Left lung (tissue), 10 donors: ENCODE results near the gene TRPC4. TPM values are rescaled to one million over a fixed set of nuclear protein-coding genes. Genes with fewer than 3 reads are reported as not detected.
A peak's percentile ranks its signal among the peaks of the same experiment; 100 is the strongest.

Experiments used
- ATAC-seq: fragments of 200-7000 bp; cut with Tn5 transposase; one replicate; pipeline ENCODE4 v1.9.1; 2020; ENCODE audit warnings: moderate library complexity
- DNase-seq, 4 donors: peaks; one replicate each; pipeline ENCODE4 v3.0.0-alpha.2; 2013 to 2020
- H3K27ac ChIP-seq, 2 donors: fragments of 200-600 bp; sonication (generic) in 1 of 2; one replicate each; pipeline versions ENCODE4 v1.5.0 to v1.8.0; 2020 to 2021
- H3K27me3 ChIP-seq, 2 donors: fragments of 200-600 bp; sonication (generic) in 1 of 2; one replicate each; pipeline versions ENCODE4 v1.5.0 to v1.8.0; 2020 to 2021
- H3K36me3 ChIP-seq, 2 donors: fragments of 200-600 bp; sonication (generic) in 1 of 2; one replicate each; pipeline versions ENCODE4 v1.5.0 to v1.8.0; 2020 to 2021
- H3K4me1 ChIP-seq, 2 donors: fragments of 200-600 bp; one replicate each; pipeline ENCODE4 v1.8.0; 2021
- H3K4me3 ChIP-seq, 2 donors: fragments of 200-600 bp; sonication (generic) in 1 of 2; one replicate each; pipeline versions ENCODE4 v1.5.0 to v1.8.0; 2020 to 2021; ENCODE audit warnings: mild to moderate bottlenecking in 1 of 2
- H3K9me3 ChIP-seq, 2 donors: fragments of 200-600 bp; sonication (generic) in 1 of 2; one replicate each; pipeline versions ENCODE4 v1.5.0 to v1.8.0; 2020 to 2021
- intact Hi-C, 2 donors: fragments of 100-400 bp; cut with DNase I; formaldehyde crosslinking; loops; one replicate each; pipeline versions ENCODE4 v1.11.2 to v1.14.2; 2022
- polyA plus RNA-seq, 6 donors: library from polyadenylated mRNA; unstranded; fragments of 120-200 nt; gene quantifications; one replicate each; pipeline ENCODE4 v1.2.1, GENCODE V29; 2013; ENCODE audit not compliant: insufficient read length in 6 of 6
- total RNA-seq, 2 donors: library from RNA; stranded (reverse); fragmentation: NEBNext Ultra II Directional; extraction: Animal tissue kit (Norgen Biotek cat#: 25700); gene quantifications; one replicate each; pipeline ENCODE4 v1.2.1, GENCODE V29; 2021
- TF ChIP-seq, protein P1 (sequence below), 2 donors: fragments of 200-600 bp; sonication (generic) in 1 of 2; IDR thresholded peaks; one replicate each; pipeline versions ENCODE4 v1.5.0 to v1.8.0; 2021; ENCODE audit warnings: antibody characterized with exemption in 2 of 2
- donor health status: DM: no; HTN: yes; CAD: no.
- donor health status: DM: no; HTN: no; CAD: no.

The TRPC4 gene
- total and polyA plus RNA-seq, 8 donors, result 0.13 to 2.1 (median 0.25) TPM

DNA sequence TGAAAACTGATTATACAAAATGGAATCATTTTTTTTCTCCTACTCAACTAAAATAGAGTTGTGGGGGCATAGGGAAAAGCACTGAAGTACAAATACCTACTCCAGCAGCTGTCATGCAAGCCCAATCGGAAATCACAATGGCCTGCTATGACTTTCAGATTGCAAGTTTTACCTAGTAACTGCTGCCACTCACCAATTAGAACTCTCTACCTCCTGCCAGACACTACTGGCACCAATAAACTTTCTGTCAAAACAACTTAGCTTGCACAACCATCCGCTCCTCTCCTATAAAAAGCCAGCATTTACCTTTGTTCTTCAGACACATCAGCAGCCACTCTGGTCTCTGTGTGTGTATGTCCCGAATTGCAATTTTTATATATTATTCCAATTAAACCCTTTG lies 9.3 kb upstream of the TRPC4 start:
- intact Hi-C loops, result no loop called here
- Histone ChIP-seq H3K9me3 (no peaks in the 10 kb centered on the region), H3K4me3 (no peak overlapping the region), H3K27ac (no peak overlapping the region), H3K27me3 (no peaks in the 10 kb centered on the region), H3K36me3 (no peaks in the 10 kb centered on the region), H3K4me1 (no peaks in the 10 kb centered on the region)
- no peak for DNase-seq
- TF ChIP-seq, protein P1, sequence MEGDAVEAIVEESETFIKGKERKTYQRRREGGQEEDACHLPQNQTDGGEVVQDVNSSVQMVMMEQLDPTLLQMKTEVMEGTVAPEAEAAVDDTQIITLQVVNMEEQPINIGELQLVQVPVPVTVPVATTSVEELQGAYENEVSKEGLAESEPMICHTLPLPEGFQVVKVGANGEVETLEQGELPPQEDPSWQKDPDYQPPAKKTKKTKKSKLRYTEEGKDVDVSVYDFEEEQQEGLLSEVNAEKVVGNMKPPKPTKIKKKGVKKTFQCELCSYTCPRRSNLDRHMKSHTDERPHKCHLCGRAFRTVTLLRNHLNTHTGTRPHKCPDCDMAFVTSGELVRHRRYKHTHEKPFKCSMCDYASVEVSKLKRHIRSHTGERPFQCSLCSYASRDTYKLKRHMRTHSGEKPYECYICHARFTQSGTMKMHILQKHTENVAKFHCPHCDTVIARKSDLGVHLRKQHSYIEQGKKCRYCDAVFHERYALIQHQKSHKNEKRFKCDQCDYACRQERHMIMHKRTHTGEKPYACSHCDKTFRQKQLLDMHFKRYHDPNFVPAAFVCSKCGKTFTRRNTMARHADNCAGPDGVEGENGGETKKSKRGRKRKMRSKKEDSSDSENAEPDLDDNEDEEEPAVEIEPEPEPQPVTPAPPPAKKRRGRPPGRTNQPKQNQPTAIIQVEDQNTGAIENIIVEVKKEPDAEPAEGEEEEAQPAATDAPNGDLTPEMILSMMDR (IDR thresholded peaks at IDR 0.05), result no peak
- ATAC-seq, result no peak

DNA sequence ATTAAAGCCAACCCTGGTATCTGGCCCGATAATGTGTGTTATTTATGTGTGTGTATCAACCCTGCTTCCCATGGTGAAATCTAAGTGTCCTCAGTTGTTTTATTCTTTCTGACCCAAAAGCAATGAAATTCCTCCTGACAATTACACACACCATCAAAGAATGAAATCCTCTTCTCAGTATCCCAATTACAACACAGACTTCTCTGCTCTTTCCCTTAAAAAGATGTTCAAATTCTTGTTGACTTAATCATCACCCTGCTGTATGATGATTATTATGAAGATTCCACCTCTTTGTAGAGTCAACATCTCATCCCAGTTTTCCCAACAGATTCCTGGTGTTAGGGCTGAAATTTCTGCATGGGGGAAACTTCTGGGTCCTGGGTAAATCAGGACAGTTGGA lies 8.9 kb upstream of the TRPC4 start:
- H3K27ac ChIP-seq, result no peak overlapping the region
- intact Hi-C loops, result no loop called here

DNA sequence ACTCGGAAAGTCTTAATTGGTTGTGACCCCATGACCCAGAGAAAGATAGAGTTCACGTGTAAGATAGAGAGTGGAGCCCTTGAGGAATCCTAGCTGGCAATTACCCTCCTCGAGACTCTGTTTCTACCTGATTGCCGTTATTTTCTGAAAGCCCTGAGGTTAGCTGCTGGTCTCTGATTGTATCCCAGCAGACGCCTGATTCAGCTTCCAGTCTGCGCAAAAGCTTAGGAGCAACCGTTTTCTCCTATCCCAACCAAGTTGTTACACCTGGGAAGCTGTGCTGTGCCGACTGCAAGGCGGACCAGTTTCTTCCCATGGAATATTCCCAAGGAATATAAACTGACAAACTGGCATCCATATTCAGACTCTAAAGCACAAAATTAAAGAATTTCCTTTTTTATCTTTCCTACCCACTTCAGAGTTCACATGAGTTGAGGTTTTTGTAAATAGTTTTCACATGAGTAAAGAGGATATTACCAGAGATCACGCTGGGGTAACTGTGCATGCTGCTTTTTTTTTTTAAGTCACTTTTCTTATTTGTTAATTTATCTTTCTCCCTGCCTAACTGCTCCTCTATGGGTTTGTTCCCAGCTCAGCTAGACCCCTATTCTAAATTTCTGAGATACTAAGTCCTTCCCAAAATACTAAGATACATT lies 1.5 kb upstream of the TRPC4 start:
- DNase-seq (peak in 1 of 4 donors; percentile 6), ATAC-seq (no peak)
- H3K4me3 ChIP-seq, result no peak overlapping the region
- no peaks in the 10 kb centered on the region for H3K4me1 ChIP-seq
- no peaks in the 10 kb centered on the region for H3K9me3 ChIP-seq
- H3K36me3 ChIP-seq, result no peaks in the 10 kb centered on the region
- no peak overlapping the region for H3K27ac ChIP-seq
- peaks cover 21 to 38% of the 10 kb centered on the region in 2 donors for H3K27me3 ChIP-seq
- intact Hi-C loops, result no loop called here
- TF ChIP-seq, protein P1 (IDR thresholded peaks at IDR 0.05), result no peak

More for the DNA sequence above, 8.9 kb upstream of the TRPC4 start:
- Histone ChIP-seq H3K4me3 (no peak overlapping the region), H3K27me3 (no peaks in the 10 kb centered on the region), H3K36me3 (no peaks in the 10 kb centered on the region), H3K4me1 (no peaks in the 10 kb centered on the region), H3K9me3 (no peaks in the 10 kb centered on the region)
- DNase-seq, result no peak
- TF ChIP-seq, protein P1 (IDR thresholded peaks at IDR 0.05), result no peak
- no peak for ATAC-seq

DNA sequence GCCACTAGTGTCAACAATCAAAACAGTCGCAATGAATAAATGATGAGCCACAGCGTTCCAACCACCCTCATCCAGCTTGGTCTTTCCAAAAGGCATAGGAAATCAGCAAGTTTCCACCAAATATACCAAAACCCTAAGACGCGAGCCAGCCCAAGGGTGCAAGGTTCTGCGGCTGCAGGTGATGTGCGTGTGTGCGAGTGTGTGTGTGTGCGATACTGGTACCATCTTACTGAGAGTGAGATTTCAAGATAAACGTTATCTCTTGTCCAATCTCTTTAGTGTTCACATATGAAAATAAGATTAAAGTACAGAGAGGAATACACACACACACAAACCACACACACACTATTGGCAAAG lies 895 bp upstream of the TRPC4 start:
- intact Hi-C loops, result no loop called here
- Histone ChIP-seq H3K9me3 (no peaks in the 10 kb centered on the region), H3K4me3 (no peak overlapping the region), H3K27ac (no peak overlapping the region), H3K27me3 (peaks cover 21 to 38% of the 10 kb centered on the region in 2 donors), H3K4me1 (no peaks in the 10 kb centered on the region), H3K36me3 (no peaks in the 10 kb centered on the region)
- TF ChIP-seq, protein P1 (IDR thresholded peaks at IDR 0.05), result no peak
- DNase-seq, result peak in 1 of 4 donors; percentile 20
- no peak for ATAC-seq

DNA sequence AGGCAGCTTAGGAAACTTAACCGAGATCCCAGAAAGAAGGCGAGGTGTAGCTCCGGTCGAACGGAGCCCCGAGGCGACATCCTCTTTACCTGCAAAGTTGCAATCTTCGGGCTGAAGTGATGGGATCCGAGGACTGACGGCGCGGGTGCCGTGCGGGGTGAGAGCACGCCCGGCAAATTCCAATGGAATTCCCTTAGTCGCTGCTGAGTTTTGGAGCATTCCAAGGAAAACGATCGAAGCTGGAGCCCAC lies 141 bp downstream of the TRPC4 start:
- no peaks in the 10 kb centered on the region for H3K4me1 ChIP-seq
- intact Hi-C loops, result no loop called here
- DNase-seq, result peak in 2 of 4 donors; percentile 1 to 4
- TF ChIP-seq, protein P1 (IDR thresholded peaks at IDR 0.05), result no peak
- peak overlapping the region in 1 of 2 donors; percentile 3 for H3K27ac ChIP-seq
- no peak for ATAC-seq
- peak overlapping the region; percentile 20 to 29 for H3K4me3 ChIP-seq
- no peaks in the 10 kb centered on the region for H3K36me3 ChIP-seq
- peaks cover 21 to 38% of the 10 kb centered on the region in 2 donors for H3K27me3 ChIP-seq
- H3K9me3 ChIP-seq, result no peaks in the 10 kb centered on the region
